HAP-1 (cell line): ENCODE results near the gene ZNF70.

Source experiments
- DNase-seq, 2 experiments: peaks; one replicate each; pipeline ENCODE4 v3.0.0-alpha.2; 2016 to 2020; ENCODE audit warnings: low spot score in 2 of 2
- H3K27me3 ChIP-seq: fragments of 250-450 bp; sonication (Bioruptor Pico); 2 replicates; pipeline ENCODE4 v1.5.1; 2020; ENCODE audit warnings: low read depth, mild to moderate bottlenecking, moderate library complexity
- H3K36me3 ChIP-seq: fragments of 250-450 bp; sonication (Bioruptor Pico); replicated peaks from 2 replicates; pipeline ENCODE4 v1.5.1; 2020; ENCODE audit warnings: mild to moderate bottlenecking
- H3K4me1 ChIP-seq: fragments of 250-450 bp; sonication (Bioruptor Pico); 2 replicates; pipeline ENCODE4 v1.5.1; 2020; ENCODE audit warnings: mild to moderate bottlenecking
- H3K4me3 ChIP-seq: fragments of 250-450 bp; sonication (Bioruptor Pico); 2 replicates; pipeline ENCODE4 v1.5.1; 2020; ENCODE audit warnings: mild to moderate bottlenecking, moderate library complexity
- H3K9me3 ChIP-seq: fragments of 250-450 bp; sonication (Bioruptor Pico); 2 replicates; pipeline ENCODE4 v1.5.1; 2020; ENCODE audit warnings: mild to moderate bottlenecking, moderate library complexity
- in situ Hi-C: fragments of 300-500 bp; cut with MboI; formaldehyde crosslinking; loops from 3 replicates; pipeline ENCODE4 v1.14.3; 2020; ENCODE audit warnings: low sequenced_read_pairs, inconsistent platforms, mixed read lengths

The ZNF70 gene

DNA sequence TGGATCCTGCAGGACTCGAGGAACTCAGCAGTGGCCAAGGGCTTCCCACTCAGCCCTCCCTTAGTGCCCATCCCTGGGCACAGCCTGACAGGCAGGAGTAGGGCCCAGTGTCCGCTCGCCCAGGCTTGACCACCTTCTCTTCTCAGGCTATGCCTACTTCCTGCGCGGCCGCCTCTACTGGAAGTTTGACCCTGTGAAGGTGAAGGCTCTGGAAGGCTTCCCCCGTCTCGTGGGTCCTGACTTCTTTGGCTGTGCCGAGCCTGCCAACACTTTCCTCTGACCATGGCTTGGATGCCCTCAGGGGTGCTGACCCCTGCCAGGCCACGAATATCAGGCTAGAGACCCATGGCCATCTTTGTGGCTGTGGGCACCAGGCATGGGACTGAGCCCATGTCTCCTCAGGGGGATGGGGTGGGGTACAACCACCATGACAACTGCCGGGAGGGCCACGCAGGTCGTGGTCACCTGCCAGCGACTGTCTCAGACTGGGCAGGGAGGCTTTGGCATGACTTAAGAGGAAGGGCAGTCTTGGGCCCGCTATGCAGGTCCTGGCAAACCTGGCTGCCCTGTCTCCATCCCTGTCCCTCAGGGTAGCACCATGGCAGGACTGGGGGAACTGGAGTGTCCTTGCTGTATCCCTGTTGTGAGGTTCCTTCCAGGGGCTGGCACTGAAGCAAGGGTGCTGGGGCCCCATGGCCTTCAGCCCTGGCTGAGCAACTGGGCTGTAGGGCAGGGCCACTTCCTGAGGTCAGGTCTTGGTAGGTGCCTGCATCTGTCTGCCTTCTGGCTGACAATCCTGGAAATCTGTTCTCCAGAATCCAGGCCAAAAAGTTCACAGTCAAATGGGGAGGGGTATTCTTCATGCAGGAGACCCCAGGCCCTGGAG is 32.6 kb upstream of the ZNF70 start:
- no peak for DNase-seq
- in situ Hi-C loops = no loop called here
- H3K36me3 ChIP-seq = peaks cover 5% of the 10 kb centered on the region
- no peaks in the 10 kb centered on the region for H3K27me3 ChIP-seq
- no peaks in the 10 kb centered on the region for H3K9me3 ChIP-seq
- H3K4me3 ChIP-seq = no peak overlapping the region
- peaks cover 12% of the 10 kb centered on the region for H3K4me1 ChIP-seq

DNA sequence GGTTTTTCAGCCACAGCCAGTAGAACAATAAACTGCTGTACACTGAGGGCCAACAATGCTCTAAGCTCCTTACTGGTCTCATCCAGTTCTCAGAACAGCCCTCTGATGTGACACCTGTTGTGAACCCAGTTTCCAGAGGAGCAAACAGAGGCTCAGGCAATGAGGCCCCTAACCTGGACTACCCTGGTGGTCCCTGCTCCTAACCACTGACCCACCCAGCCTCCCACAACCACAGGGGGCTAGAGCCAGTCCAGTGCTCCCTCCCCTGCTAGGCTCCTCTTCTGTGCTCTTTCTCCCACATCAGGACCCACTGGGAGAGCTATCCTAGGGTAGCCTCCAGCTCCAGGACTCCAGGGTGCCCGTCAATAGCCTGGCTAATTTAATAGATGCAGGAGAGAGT is 31.8 kb upstream of the ZNF70 start:
- no peak for DNase-seq
- Histone ChIP-seq H3K4me1 (peaks cover 7% of the 10 kb centered on the region), H3K27me3 (no peaks in the 10 kb centered on the region), H3K4me3 (no peak overlapping the region), H3K36me3 (peaks cover 3% of the 10 kb centered on the region), H3K9me3 (no peaks in the 10 kb centered on the region)
- in situ Hi-C loops = no loop called here

DNA sequence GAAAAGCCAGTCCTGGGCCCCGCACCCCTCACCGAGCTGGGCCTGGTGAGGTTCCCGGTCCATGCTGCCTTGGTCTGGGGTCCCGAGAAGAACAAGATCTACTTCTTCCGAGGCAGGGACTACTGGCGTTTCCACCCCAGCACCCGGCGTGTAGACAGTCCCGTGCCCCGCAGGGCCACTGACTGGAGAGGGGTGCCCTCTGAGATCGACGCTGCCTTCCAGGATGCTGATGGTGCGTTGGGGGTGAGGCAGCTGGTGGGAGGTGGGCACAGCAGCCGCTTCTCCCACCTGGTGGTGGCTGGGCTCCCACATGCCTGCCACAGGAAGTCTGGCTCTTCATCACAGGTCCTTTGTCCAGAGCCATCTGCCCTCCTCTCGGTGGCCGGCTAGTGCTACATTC is 31.3 kb upstream of the ZNF70 start:
- Histone ChIP-seq H3K27me3 (no peaks in the 10 kb centered on the region), H3K9me3 (no peaks in the 10 kb centered on the region), H3K36me3 (peaks cover 3% of the 10 kb centered on the region), H3K4me3 (no peak overlapping the region), H3K4me1 (peaks cover 5% of the 10 kb centered on the region)
- in situ Hi-C loops = no loop called here
- no peak for DNase-seq

DNA sequence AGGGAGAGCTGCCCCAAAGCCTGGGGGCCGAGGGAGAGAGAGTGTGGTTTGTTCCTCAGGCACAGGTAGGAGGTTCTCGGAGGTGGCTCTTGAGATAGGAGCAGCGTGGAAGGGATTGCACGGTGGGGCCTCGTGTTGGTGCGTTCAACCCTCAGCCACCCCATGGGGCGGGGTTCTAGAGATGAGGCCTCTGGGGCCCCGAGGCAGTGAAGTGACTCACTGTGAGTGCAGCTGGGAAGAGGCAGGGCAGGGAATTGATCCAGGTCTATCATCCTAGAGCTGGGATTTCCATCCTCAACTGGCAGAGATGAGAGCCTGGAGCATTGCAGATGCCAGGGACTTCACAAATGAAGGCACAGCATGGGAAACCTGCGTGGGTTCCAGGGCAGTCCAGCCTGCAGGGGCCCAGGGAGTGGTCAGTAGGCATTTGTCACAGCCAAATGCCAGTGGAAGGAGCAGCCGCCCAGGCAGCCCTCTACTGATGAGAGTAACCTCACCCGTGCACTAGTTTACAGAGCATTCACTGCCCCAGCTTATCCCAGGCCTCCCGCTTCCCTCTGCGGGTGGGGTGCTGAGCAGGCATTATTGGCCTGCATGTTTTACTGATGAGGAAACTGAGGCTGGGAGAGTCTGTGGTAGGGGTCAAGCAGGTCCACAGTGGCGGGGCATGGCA is 30.7 kb upstream of the ZNF70 start:
- DNase-seq = no peak
- peaks cover 5% of the 10 kb centered on the region for H3K4me1 ChIP-seq
- no peaks in the 10 kb centered on the region for H3K9me3 ChIP-seq
- no peaks in the 10 kb centered on the region for H3K27me3 ChIP-seq
- no peaks in the 10 kb centered on the region for H3K36me3 ChIP-seq
- H3K4me3 ChIP-seq = no peak overlapping the region
- in situ Hi-C loops = no loop called here

DNA sequence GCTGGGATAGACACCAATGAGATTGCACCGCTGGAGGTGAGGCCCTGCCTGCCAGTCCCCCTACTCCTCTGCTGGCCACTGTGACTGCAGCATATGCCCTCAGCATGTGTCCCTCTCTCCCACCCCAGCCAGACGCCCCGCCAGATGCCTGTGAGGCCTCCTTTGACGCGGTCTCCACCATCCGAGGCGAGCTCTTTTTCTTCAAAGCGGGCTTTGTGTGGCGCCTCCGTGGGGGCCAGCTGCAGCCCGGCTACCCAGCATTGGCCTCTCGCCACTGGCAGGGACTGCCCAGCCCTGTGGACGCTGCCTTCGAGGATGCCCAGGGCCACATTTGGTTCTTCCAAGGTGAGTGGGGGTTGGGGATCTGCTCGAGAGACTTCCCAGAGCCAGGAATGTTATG is 30.2 kb upstream of the ZNF70 start:
- in situ Hi-C loops = no loop called here

DNA sequence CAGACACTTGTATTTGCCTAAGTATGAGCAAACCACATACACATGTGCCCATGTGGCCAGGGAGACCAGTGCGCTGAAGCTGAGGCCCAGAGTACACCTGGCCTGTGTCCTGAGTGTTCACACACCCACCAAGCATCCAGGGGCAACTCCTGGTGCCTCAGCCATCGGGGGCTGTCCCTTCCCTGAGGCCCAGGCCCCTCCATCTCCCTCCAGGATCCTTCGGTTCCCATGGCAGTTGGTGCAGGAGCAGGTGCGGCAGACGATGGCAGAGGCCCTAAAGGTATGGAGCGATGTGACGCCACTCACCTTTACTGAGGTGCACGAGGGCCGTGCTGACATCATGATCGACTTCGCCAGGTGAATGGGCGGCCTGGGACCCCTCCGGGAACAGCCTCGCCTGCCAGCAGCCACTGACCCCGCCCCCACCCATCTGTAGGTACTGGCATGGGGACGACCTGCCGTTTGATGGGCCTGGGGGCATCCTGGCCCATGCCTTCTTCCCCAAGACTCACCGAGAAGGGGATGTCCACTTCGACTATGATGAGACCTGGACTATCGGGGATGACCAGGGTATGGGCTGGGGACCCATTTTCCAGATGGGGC is 29.3 kb upstream of the ZNF70 start:
- H3K27me3 ChIP-seq = no peaks in the 10 kb centered on the region
- DNase-seq = no peak
- in situ Hi-C loops = no loop called here
- no peak overlapping the region for H3K4me3 ChIP-seq
- H3K9me3 ChIP-seq = no peaks in the 10 kb centered on the region
- no peaks in the 10 kb centered on the region for H3K4me1 ChIP-seq
- H3K36me3 ChIP-seq = no peaks in the 10 kb centered on the region

More for the DNA sequence above, 30.2 kb upstream of the ZNF70 start:
- no peaks in the 10 kb centered on the region for H3K27me3 ChIP-seq
- no peaks in the 10 kb centered on the region for H3K9me3 ChIP-seq
- no peaks in the 10 kb centered on the region for H3K36me3 ChIP-seq
- H3K4me1 ChIP-seq = no peaks in the 10 kb centered on the region
- DNase-seq = no peak
- H3K4me3 ChIP-seq = no peak overlapping the region

DNA sequence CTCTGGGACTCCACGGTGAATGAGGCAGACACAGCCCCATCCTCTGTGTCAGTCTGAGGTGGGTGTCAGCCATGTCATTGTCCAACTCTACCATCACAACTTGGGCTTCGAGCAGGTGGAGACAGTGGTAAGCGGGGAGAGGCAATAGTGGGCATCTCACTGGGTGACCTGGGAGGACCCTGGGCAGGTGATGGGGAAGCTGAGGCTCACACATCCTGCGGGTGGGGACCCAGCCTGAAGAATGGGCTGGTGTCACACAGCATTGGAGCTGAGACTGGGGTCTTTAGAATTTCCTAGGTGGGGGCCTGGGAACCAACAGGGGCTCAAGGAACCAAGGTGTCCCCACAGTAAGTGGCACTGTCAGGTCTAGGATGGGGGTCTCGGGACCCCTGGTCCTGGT is 28.8 kb upstream of the ZNF70 start:
- no peaks in the 10 kb centered on the region for H3K4me1 ChIP-seq
- no peak overlapping the region for H3K4me3 ChIP-seq
- no peaks in the 10 kb centered on the region for H3K27me3 ChIP-seq
- H3K36me3 ChIP-seq = no peaks in the 10 kb centered on the region
- in situ Hi-C loops = loop anchor here (10.0 kb wide), 1 partner anchor 55 kb away; the partner anchor contains the start of gene DERL3
- DNase-seq = no peak
- H3K9me3 ChIP-seq = no peaks in the 10 kb centered on the region

DNA sequence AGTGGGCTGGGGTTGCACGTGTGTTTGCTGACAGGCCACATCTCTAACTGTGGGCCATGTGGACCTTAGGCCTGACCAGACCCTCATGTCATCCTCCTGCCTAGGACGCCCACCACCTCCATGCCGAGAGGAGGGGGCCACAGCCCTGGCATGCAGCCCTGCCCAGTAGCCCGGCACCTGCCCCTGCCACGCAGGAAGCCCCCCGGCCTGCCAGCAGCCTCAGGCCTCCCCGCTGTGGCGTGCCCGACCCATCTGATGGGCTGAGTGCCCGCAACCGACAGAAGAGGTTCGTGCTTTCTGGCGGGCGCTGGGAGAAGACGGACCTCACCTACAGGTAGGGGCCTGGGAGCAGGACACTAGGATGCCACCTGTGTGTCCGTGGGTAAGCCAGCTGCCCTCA is 28.2 kb upstream of the ZNF70 start:
- Histone ChIP-seq H3K4me3 (no peak overlapping the region), H3K9me3 (no peaks in the 10 kb centered on the region), H3K4me1 (no peaks in the 10 kb centered on the region), H3K36me3 (no peaks in the 10 kb centered on the region), H3K27me3 (no peaks in the 10 kb centered on the region)
- in situ Hi-C loops = loop anchor here (10.0 kb wide), 1 partner anchor 56 kb away; the partner anchor contains the start of gene DERL3
- DNase-seq = no peak

DNA sequence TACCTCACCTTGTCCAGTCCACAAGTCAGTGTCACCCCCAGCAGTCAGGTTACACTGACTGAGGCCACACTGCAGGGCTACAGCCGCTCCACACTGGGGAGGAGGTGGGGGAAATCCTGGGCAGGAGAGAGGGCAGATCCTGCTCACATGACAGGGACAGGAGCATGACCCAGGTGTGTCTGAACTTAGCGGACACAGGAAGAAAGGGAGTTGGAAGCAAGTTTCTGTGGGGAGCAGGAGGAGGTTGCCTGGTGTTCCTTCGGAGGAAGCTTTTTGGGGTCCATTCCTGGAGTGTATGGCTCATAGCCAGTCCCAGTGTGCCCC is 27.6 kb upstream of the ZNF70 start:
- no peaks in the 10 kb centered on the region for H3K27me3 ChIP-seq
- in situ Hi-C loops = loop anchor here (10.0 kb wide), 1 partner anchor 56 kb away; the partner anchor contains the start of gene DERL3
- H3K9me3 ChIP-seq = no peaks in the 10 kb centered on the region
- H3K4me3 ChIP-seq = no peak overlapping the region
- H3K4me1 ChIP-seq = no peaks in the 10 kb centered on the region; the same call in 1 of the 2 replicates
- DNase-seq = no peak
- no peaks in the 10 kb centered on the region for H3K36me3 ChIP-seq

DNA sequence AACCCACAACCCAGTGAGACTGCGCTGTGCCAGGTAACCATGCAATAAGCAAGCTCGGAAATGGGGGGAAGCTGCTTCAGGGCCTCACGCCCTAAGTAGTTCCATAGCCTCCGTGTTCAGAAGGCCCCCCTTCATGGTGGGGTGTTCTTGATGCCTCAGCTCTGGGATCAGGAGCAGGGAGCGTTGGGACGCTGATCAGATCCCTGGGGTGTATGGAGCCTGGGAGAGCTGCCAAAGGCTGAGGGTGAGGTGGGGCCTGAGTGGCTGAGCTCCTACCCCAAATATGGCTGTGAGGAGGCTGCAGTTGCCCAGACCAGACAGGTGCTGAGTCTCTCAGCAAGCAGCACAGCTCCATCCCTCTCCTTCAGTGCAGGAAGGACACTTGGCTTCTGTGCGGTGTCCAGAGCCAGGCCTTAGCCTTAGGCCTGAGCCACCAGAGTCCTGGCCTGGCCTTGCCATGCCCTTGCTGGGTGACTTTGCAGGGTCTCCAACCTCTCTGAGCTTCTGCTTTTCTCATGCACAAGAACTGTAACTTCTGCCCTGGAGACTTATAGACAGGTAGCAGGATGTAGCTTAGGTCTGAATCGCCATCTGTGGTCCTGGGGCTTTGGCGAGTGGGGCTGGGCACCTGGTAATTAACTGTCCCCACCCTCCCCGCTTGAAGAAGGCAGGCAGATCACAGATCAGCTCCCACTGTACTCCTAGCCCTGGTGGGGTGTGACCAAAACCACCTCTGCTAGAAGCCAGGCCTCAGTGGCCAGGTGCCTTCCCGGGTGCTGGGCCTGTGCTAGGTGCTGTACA is 27.1 kb upstream of the ZNF70 start:
- no peaks in the 10 kb centered on the region for H3K27me3 ChIP-seq
- DNase-seq = no peak
- H3K4me3 ChIP-seq = no peak overlapping the region
- H3K36me3 ChIP-seq = no peaks in the 10 kb centered on the region
- in situ Hi-C loops = loop anchor here (10.0 kb wide), 1 partner anchor 57 kb away; the partner anchor contains the start of gene DERL3
- no peaks in the 10 kb centered on the region for H3K9me3 ChIP-seq
- H3K4me1 ChIP-seq = peaks cover 5% of the 10 kb centered on the region

DNA sequence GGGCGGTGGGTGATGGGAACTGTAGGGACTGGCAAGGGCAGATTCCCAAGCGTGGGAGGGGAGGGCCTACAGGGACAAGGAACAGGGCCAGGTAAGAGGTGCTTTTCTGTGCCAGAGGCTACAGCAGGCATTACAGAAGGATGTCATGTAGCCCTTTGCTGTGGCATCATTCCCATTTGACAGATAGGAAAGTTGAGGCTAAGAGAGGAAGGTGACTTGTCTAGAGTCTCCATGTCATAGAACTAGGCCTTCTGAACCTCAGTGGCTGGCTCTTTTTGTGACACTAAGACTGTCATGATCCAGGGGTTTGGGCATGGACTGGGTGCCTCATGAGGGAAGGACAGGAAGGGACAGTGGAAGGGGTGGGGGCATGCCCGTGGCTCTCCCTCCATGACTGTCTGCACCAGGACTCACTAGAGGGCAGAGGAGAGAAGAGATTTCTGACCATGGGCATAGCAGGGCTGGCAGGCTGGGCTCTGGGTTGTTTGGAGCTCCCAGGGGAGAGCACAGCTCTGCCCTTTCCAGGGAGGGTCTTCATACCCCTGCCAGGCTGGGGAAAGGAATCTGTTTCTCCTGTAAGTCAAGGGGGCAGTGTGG is 25.0 kb upstream of the ZNF70 start:
- Histone ChIP-seq H3K27me3 (no peaks in the 10 kb centered on the region), H3K4me1 (peaks cover 10% of the 10 kb centered on the region), H3K36me3 (no peaks in the 10 kb centered on the region), H3K4me3 (no peak overlapping the region), H3K9me3 (no peaks in the 10 kb centered on the region)
- in situ Hi-C loops = loop anchor here (10.0 kb wide), 1 partner anchor 59 kb away; the partner anchor contains the start of gene DERL3
- DNase-seq = no peak

DNA sequence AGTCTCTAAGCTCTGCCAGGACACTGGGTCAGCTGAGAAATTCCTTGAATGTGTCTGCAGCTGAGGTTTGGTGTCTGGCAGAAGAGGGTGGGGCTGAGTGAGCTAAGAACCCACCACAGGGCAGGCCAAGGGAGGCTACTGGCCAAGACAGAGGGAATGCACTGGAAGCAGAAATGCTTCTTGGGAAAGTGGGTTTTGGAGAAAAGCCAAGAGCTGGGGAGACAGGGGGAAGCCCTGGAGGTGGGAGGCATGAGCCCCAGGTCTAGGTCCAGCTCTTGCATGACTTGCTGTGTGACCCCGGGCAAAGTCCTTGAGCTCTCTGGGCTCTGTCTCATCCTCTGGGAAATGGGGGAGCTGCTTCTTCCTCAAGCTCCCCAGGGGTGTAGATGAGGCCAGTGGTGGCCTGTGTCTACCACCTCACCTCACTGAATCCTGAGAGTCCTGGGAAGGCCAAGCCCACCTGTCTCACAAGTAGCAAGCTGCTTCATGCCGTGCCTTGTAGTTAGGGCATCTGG is 24.1 kb upstream of the ZNF70 start:
- no peak for DNase-seq
- Histone ChIP-seq H3K4me3 (no peak overlapping the region), H3K36me3 (no peaks in the 10 kb centered on the region), H3K9me3 (no peaks in the 10 kb centered on the region), H3K4me1 (peaks cover 10% of the 10 kb centered on the region), H3K27me3 (no peaks in the 10 kb centered on the region)
- in situ Hi-C loops = loop anchor here (10.0 kb wide), 1 partner anchor 60 kb away; the partner anchor contains the start of gene DERL3
